Stimulated activated CD8-positive, alpha-beta memory T cell treated with anti-CD3 and anti-CD28 coated beads, Interleukin-7, amount 100 ng/mL, for 48 hours (primary cell): ENCODE results near the gene PRPF38B.
"Not testable (repeated sequence)": the region's sequence is repeated elsewhere in the genome, so short reads cannot be mapped to it uniquely, and the experiment has no call there.

Experiments used
- DNase-seq, 2 donors: peaks; one replicate each; pipeline ENCODE4 v3.0.0-alpha.2; 2020; ENCODE audit warnings: low read depth in 1 of 2; ENCODE audit errors: extremely low read depth in 1 of 2

PRPF38B gene, protein sequence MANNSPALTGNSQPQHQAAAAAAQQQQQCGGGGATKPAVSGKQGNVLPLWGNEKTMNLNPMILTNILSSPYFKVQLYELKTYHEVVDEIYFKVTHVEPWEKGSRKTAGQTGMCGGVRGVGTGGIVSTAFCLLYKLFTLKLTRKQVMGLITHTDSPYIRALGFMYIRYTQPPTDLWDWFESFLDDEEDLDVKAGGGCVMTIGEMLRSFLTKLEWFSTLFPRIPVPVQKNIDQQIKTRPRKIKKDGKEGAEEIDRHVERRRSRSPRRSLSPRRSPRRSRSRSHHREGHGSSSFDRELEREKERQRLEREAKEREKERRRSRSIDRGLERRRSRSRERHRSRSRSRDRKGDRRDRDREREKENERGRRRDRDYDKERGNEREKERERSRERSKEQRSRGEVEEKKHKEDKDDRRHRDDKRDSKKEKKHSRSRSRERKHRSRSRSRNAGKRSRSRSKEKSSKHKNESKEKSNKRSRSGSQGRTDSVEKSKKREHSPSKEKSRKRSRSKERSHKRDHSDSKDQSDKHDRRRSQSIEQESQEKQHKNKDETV

GRCh38 chr1:108691942-108692723 is at the start of gene PRPF38B:
Gene PRPF38B, plus strand, starts transcription at chr1:108692310. Its CDS starts 282 bp downstream, at chr1:108692592.
- peak; percentile 90 to 92 for DNase-seq

- DNase-seq = peak in 1 of 2 donors; percentile 17
Observed at GRCh38 chr1:108643492-108644335, 48.4 kb upstream of the PRPF38B start.

- DNase-seq = peak in 1 of 2 donors; percentile 14
Observed at GRCh38 chr1:108644984-108645383, 47.1 kb upstream of the PRPF38B start.

DNA sequence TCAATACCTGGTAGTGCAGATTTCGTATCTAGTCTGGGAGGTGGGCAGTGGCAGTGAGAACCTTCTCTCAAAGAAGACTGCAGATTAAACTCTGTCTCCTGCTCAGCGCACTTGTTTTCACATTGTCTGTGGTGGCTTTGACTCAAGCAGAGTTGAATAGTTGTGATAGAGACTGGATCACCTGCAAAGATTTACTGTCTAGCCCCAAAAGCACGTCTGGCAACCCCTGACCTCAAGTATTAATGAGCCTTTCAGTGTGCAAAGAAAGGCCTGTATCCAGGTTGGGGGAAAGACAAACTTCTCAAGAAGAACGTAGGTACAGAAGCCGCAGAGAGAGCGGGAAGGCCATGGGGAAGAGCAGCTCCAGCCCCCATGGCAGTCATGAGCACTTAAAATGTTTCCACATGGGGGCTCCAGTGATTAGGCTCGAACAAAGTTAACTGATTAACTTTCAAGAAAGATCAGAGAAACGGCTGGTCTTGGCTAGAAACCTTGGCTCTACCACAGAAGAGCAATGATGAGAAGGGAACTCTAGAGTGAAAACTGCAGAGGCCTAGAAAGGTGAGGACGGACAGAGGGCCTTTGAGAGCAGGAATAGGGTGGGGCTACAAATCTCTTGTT is 46.4 kb upstream of the PRPF38B start:
- no peak for DNase-seq

DNA sequence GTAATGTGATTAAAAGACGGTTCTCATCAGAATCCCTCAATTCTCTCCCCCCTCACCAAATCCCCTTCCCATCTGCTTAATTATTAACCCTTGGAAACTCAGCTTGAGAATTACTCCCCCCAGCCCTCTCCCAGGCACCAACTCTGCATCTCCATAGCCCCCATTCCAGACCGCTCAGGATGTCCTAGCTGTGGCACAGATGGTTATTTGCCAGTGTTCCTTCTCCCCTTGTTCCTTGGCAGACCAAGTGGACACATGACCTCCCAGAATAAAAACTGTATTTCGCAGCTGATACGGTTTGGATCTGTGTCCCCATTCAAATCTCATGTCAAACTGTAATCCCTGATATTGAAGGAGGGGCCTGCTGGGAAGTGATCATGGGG is 45.9 kb upstream of the PRPF38B start:
- DNase-seq = no peak

DNA sequence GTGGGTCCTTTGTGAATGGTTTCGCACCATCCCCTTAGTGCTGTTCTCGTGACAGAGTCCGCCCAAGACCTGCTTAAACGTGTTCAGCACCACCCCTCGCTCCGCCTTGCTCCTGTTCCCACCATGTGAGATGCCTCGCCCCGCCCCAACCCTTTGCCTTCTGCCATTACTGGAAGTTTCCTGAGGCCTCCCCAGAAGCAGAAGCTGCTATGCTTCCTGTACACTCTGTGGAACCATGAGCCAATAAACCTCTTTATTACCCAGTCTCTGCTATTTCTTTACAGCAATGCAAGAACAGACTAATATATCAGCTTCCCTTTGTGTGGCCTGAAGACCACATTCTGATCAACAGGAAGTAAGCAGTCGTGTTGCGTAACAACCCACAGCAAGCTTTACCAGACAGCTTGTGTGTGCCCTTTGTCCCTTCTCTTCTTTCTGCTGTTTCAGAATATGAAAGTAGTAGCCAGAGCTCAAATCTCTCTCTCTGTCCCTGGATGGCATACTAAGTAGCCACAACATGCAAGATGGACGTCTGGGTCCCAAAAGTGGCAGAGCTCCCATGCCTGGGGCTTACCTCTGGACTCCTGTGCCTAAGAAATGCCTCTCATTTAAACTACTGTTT is 45.4 kb upstream of the PRPF38B start:
- peak; percentile 45 to 65 for DNase-seq

- no peak for DNase-seq
Observed at GRCh38 chr1:108653431-108654105, 38.5 kb upstream of the PRPF38B start.

GRCh38 chr1:108657356-108658080 is 34.6 kb upstream of the PRPF38B start:
- DNase-seq = peak in 1 of 2 donors; percentile 20

DNA sequence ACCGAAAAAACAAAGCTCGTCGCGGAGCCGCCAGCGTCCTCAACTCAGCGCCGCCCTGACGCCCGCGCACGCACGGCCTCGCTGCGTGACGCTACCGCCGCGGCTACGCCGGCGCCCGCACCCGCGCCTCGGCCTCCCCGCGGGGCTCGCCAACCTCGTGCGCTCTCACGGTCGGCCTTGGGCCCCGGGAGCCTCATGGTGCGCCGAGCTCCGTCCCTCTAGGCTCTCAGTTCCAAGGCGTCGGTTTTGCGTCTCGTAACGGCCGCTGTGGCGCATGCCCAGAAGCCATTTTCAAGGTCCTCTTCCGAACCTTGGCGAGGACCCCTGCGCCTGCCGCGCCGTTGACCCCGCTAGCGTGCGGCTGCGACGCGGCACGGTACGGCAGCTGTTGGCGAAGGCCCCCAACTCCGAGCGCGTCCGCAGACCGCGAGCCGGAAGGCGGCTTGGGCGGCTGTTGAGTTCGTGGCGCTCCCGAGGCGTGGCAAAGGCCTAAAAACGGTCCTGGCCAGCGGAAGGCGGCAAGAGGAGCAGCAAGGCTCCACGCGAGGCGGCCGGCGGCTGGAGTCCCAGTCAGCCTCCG is 31.0 kb upstream of the PRPF38B start, which contains the start of gene HENMT1:
Gene HENMT1, minus strand, starts transcription at position 64 of the 580 bp plus-strand sequence. CDS start 1,209 bp downstream, outside the sequence.
- DNase-seq = peak; percentile 63 to 64

GRCh38 chr1:108663074-108663473 is 29.0 kb upstream of the PRPF38B start:
- no peak for DNase-seq

DNA sequence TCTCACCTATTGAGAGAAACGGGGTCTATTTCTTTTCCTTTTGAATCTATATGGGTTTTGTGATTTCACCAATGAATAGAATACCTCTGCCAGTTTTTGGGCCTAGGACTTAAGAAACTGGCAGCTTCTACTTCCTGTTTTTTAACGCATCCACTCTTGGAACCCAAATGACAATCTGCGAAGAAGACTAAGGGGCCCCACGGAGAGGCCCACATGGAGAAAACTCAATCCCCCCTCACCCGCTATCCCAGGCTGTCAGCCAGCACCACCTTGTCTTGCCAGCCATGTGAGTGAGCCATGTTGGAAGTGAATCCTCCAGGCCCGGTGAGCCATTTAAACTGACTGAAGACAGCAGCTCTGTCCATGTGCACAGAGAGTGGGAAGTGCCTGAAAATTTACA is 27.6 kb upstream of the PRPF38B start:
- DNase-seq = no peak

GRCh38 chr1:108665067-108665466 is 27.0 kb upstream of the PRPF38B start:
- no peak for DNase-seq

DNA sequence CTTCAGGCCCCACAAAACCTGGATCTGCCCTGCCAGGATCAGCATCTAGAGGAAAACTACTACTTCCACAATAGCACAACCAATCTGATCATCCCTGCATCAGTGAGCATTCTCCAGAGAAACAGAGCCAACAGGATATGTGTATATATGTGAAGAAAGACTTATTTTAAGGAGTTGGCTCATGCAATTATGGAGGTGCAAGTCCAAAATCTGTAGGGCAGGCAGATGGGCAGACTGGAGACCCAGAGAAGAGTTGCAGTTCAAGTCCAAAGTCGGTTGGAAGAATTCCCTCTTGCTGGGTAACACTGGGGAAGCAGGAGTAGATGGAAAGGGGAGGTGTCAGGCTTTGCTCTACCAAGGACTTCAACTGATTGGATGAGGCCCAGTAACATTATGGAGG is 26.3 kb upstream of the PRPF38B start:
- no peak for DNase-seq

- not testable (repeated sequence) for DNase-seq
Observed at GRCh38 chr1:108667422-108667821, 24.7 kb upstream of the PRPF38B start.

- no peak for DNase-seq
Observed at GRCh38 chr1:108668777-108669176, 23.3 kb upstream of the PRPF38B start.

DNA sequence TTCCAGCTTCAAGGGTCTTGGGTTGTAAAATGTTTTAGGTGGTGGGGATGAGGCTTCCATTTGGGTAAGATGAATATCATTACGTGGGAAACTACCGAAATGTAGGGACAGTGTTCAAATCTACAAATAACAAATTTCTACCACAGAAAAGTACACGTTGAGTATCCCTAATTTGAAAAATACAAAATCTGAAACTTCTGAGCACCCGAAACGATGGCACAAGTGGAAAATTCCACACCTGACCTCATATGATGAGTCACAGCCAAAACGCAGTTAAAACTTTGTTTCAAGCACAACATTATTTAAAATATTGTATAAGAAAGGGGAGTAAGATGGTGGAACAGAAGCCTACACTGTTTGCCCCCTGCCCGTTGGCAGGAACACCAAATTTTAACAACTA is 22.4 kb upstream of the PRPF38B start:
- no peak for DNase-seq

GRCh38 chr1:108670131-108670773 is 21.9 kb upstream of the PRPF38B start:
- DNase-seq = no peak

- DNase-seq = no peak
Observed at GRCh38 chr1:108671143-108671542, 21.0 kb upstream of the PRPF38B start.
